ENCODE measurements around the gene MYO3A.

- TF ChIP-seq EZH2 (IDR thresholded peaks at IDR 0.05; ENCODE audit: low read length): no peak
- no peak for TF ChIP-seq CTCF (optimal IDR thresholded peaks at IDR 0.05 in 1 of 3, IDR thresholded peaks at IDR 0.05 in 1 of 3, conservative IDR thresholded peaks at IDR 0.05 in 1 of 3; ENCODE audit: extremely low read depth in 1 of 3, insufficient read depth in 2 of 3, low read length in 3 of 3)
Observed at GRCh38 chr10:25944771-25945170, 10.7 kb downstream of the MYO3A start.
